A549 (cell line): ENCODE results near the gene TRIM3. TPM values are rescaled to one million over a fixed set of nuclear protein-coding genes. Genes with fewer than 3 reads are reported as not detected.

Source experiments
- ATAC-seq, 2 experiments: fragments of 200-7000 bp in 1 of 2; fragments of >200 bp in 1 of 2; cut with Nextera tagmentation in 1 of 2; cut with Tn5 transposase in 1 of 2; 3 replicates each; pipeline versions ENCODE4 v1.8.0 to v1.9.1; 2018 to 2020; ENCODE audit warnings: mild to moderate bottlenecking in 1 of 2, moderate library complexity in 1 of 2
- CTCF ChIA-PET: fragments of 300-600 bp; sonication (Branson Sonifier 250); formaldehyde crosslinking; extraction: SDS; loops from one replicate; lab custom pipeline; 2021; ENCODE audit warnings: antibody characterized with exemption, inconsistent platforms; lab: Yijun Ruan, JAX
- POLR2A ChIA-PET: fragments of 350-600 bp; formaldehyde crosslinking; extraction: SDS; loops from one replicate; lab custom pipeline; 2021; ENCODE audit warnings: antibody characterized with exemption, inconsistent platforms; lab: Yijun Ruan, JAX
- DNase-seq, 2 experiments: peaks; one replicate each; pipeline versions ENCODE4 v3.0.0 to v3.0.0-alpha.2; 2011 to 2016; ENCODE audit warnings: low read depth in 1 of 2, low spot score in 1 of 2
- FAIRE-seq: peaks from 2 replicates; lab custom pipeline; 2011; peaks lifted over from hg19 to GRCh38; lab: Jason Lieb, UNC
- H3K27ac ChIP-seq, 2 experiments: fragments of >200 bp; sonication (Bioruptor Twin); formaldehyde crosslinking; 3 replicates each; pipeline ENCODE4 v1.5.1; 2016 to 2017
- H3K4me1 ChIP-seq: fragments of >200 bp; sonication (Bioruptor Twin); formaldehyde crosslinking; 3 replicates; pipeline ENCODE4 v1.6.1; 2016
- H3K4me2 ChIP-seq: fragments of >200 bp; sonication (Bioruptor Twin); formaldehyde crosslinking; 3 replicates; pipeline ENCODE4 v1.6.1; 2016
- H3K4me3 ChIP-seq: fragments of >200 bp; sonication (Bioruptor Twin); formaldehyde crosslinking; 3 replicates; pipeline ENCODE4 v1.5.1; 2016
- H3K9me3 ChIP-seq: fragments of >200 bp; sonication (Bioruptor Twin); formaldehyde crosslinking; 3 replicates; pipeline ENCODE4 v1.6.1; 2016
- BHLHE40 ChIP-seq: IDR thresholded peaks from 2 replicates; pipeline ENCODE4 v1.6.1; 2012; ENCODE audit warnings: low read depth, low read length, inconsistent platforms
- CBX2 ChIP-seq: fragments of 200-600 bp; sonication (generic); IDR thresholded peaks from 2 replicates; pipeline ENCODE4 v1.6.1; 2016; ENCODE audit warnings: low read depth, mild to moderate bottlenecking, borderline replicate concordance
- CBX8 ChIP-seq: fragments of 200-600 bp; sonication (generic); IDR thresholded peaks from 2 replicates; pipeline ENCODE4 v1.6.1; 2016
- EHF ChIP-seq: fragments of 250-450 bp; sonication (Bioruptor Pico); IDR thresholded peaks from 2 replicates; pipeline ENCODE4 v1.5.0; 2020; ENCODE audit warnings: mild to moderate bottlenecking
- EHMT2 ChIP-seq: fragments of 200-600 bp; sonication (generic); IDR thresholded peaks from 2 replicates; pipeline ENCODE4 v1.6.1; 2016; ENCODE audit warnings: antibody characterized with exemption, low read depth, mild to moderate bottlenecking, moderate library complexity
- EP300 ChIP-seq, 2 experiments: fragments of >200 bp; sonication (Bioruptor Twin); formaldehyde crosslinking; IDR thresholded peaks; 2 replicates in 1 of 2; 3 replicates in 1 of 2; pipeline ENCODE4 v1.6.1; 2016 to 2017
- FOSL2 ChIP-seq, 2 experiments: fragments of 450-650 bp in 1 of 2; fragments of >200 bp in 1 of 2; sonication (Bioruptor Twin) in 1 of 2; formaldehyde crosslinking; IDR thresholded peaks; 2 replicates each; pipeline versions ENCODE4 v1.5.0 to v1.6.1; 2016 to 2020; ENCODE audit warnings: mild to moderate bottlenecking in 1 of 2, moderate library complexity in 1 of 2
- FOXS1 ChIP-seq: fragments of 250-450 bp; sonication (Bioruptor Pico); IDR thresholded peaks from 2 replicates; pipeline ENCODE4 v1.5.0; 2020; ENCODE audit warnings: mild to moderate bottlenecking, moderate library complexity
- HOXA7 ChIP-seq: fragments of 250-450 bp; sonication (Bioruptor Pico); IDR thresholded peaks from 2 replicates; pipeline ENCODE4 v1.5.0; 2020; ENCODE audit warnings: mild to moderate bottlenecking, moderate library complexity
- HOXB13 ChIP-seq: fragments of 250-450 bp; sonication (Bioruptor Pico); IDR thresholded peaks from 2 replicates; pipeline ENCODE4 v1.5.0; 2020; ENCODE audit warnings: low read depth, mild to moderate bottlenecking, moderate library complexity
- KDM5A ChIP-seq: fragments of 200-600 bp; sonication (generic); IDR thresholded peaks from 2 replicates; pipeline ENCODE4 v1.6.1; 2016; ENCODE audit warnings: antibody characterized with exemption, mild to moderate bottlenecking
- MAZ ChIP-seq: fragments of 150-350 bp; IDR thresholded peaks from 2 replicates; pipeline ENCODE4 v1.6.1; 2014; ENCODE audit warnings: antibody characterized with exemption, low read depth, low read length, borderline replicate concordance
- MYC ChIP-seq: IDR thresholded peaks from 2 replicates; pipeline ENCODE4 v1.6.1; 2012; ENCODE audit warnings: mild to moderate bottlenecking, inconsistent platforms, low read length, improper control_type of control experiment, borderline replicate concordance
- NPAS2 ChIP-seq: fragments of 250-450 bp; sonication (Bioruptor Pico); IDR thresholded peaks from 2 replicates; pipeline ENCODE4 v1.8.0; 2022; ENCODE audit warnings: mild to moderate bottlenecking, moderate library complexity, borderline replicate concordance
- NR3C1 ChIP-seq: fragments of >200 bp; sonication (Bioruptor Twin); formaldehyde crosslinking; IDR thresholded peaks from 3 replicates; pipeline ENCODE4 v1.6.1; 2017
- POLR2A ChIP-seq: IDR thresholded peaks from 2 replicates; pipeline ENCODE4 v1.6.1; 2012; ENCODE audit warnings: mild to moderate bottlenecking, low read length
- POLR2AphosphoS2 ChIP-seq: conservative IDR thresholded peaks from 2 replicates; pipeline ENCODE4 v1.6.1; 2012; ENCODE audit warnings: low read length, improper control_type of control experiment, inconsistent platforms
- SMC3 ChIP-seq: fragments of >200 bp; sonication (Bioruptor Twin); formaldehyde crosslinking; IDR thresholded peaks from 3 replicates; pipeline ENCODE4 v1.6.1; 2018; ENCODE audit warnings: inconsistent platforms
- SREBF2 ChIP-seq: fragments of 450-650 bp; IDR thresholded peaks from 2 replicates; pipeline ENCODE4 v1.6.1; 2014; ENCODE audit warnings: mild to moderate bottlenecking, moderate library complexity
- TFCP2L1 ChIP-seq: fragments of 250-450 bp; sonication (Bioruptor Pico); IDR thresholded peaks from 2 replicates; pipeline ENCODE4 v1.5.0; 2021; ENCODE audit warnings: mild to moderate bottlenecking
- ZFP36 ChIP-seq: fragments of 450-650 bp; IDR thresholded peaks from 2 replicates; pipeline ENCODE4 v1.6.1; 2014; ENCODE audit warnings: borderline replicate concordance; ENCODE audit not compliant: partially characterized antibody
- WGBS: methylation state at CpG from one replicate; pipeline ENCODE4 v1.1.6; 2017; ENCODE audit errors: missing lambda C conversion rate; 5-methylcytosine and 5-hydroxymethylcytosine counted together
- polyA plus RNA-seq, 4 experiments: library from polyadenylated mRNA; depleted of rRNA in 3 of 4; stranded (reverse); fragments of >200 nt; fragmentation: RNase III in 1 of 4; extraction: RNeasy Plus Mini Kit Qiagen cat#74134 plus additional on column Dnase treatment in 1 of 4; gene quantifications; 2 replicates in 3 of 4; 3 replicates in 1 of 4; pipeline ENCODE4 v1.2.3, GENCODE V29; 2011 to 2017
- TF ChIP-seq, protein P1 (sequence below): fragments of >200 bp; sonication (Bioruptor Twin); formaldehyde crosslinking; IDR thresholded peaks from 3 replicates; pipeline ENCODE4 v1.5.1; 2016
- TF ChIP-seq, protein P2 (sequence below): fragments of 200-600 bp; sonication (generic); IDR thresholded peaks from 2 replicates; pipeline ENCODE4 v1.6.1; 2016; ENCODE audit warnings: antibody characterized with exemption, mild to moderate bottlenecking, moderate library complexity
- TF ChIP-seq, protein P3 (sequence below): fragments of 250-450 bp; sonication (Bioruptor Pico); IDR thresholded peaks from 2 replicates; pipeline ENCODE4 v1.5.0; 2020; ENCODE audit warnings: low read depth, mild to moderate bottlenecking, moderate library complexity
- TF ChIP-seq, protein P4 (sequence below): fragments of >200 bp; sonication (Bioruptor Twin); formaldehyde crosslinking; IDR thresholded peaks from 3 replicates; pipeline ENCODE4 v1.6.1; 2016
- TF ChIP-seq, protein P5 (sequence below): IDR thresholded peaks from 2 replicates; pipeline ENCODE4 v1.6.1; 2012
- TF ChIP-seq, protein P6 (sequence below): fragments of 150-350 bp; IDR thresholded peaks from 2 replicates; pipeline ENCODE4 v1.6.1; 2014; ENCODE audit warnings: low read depth, mild to moderate bottlenecking, low read length

TRIM3 gene
- polyA plus RNA-seq, 2 of the 4 experiments (the other 2 are of a cell fraction), result 10.0 to 17.5 TPM

DNA sequence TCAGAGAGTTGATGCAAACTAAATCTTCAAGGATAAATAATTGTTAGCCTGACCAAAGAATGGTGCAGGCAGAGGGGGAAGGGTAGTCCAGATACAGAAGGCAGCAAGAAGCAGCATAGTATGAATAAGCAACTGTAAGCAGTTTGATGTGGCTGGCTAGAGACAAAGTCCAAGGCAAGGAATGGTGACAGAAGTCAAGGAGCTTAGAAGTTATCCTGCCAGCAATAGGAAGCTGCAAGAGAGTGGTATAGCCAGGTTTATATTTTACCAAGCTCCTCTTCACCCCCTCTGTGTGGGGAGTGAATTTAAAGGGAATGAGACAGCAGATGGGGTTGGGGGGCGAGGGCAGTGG, 14.7 kb downstream of the TRIM3 start:
- DNase-seq (no peak), ATAC-seq (no peak), FAIRE-seq (no peak)
- Histone ChIP-seq H3K4me2 (no peak overlapping the region), H3K4me3 (no peak overlapping the region), H3K9me3 (no peaks in the 10 kb centered on the region), H3K4me1 (no peaks in the 10 kb centered on the region), H3K27ac (no peak overlapping the region)
- TF ChIP-seq MYC, result no peak
- TF ChIP-seq SMC3, result no peak
- TF ChIP-seq TFCP2L1, result no peak
- no peak for TF ChIP-seq EHF (CRISPR knock-in tag)
- TF ChIP-seq CBX2, result no peak
- no peak for TF ChIP-seq HOXB13 (CRISPR knock-in tag)
- TF ChIP-seq, protein P1, sequence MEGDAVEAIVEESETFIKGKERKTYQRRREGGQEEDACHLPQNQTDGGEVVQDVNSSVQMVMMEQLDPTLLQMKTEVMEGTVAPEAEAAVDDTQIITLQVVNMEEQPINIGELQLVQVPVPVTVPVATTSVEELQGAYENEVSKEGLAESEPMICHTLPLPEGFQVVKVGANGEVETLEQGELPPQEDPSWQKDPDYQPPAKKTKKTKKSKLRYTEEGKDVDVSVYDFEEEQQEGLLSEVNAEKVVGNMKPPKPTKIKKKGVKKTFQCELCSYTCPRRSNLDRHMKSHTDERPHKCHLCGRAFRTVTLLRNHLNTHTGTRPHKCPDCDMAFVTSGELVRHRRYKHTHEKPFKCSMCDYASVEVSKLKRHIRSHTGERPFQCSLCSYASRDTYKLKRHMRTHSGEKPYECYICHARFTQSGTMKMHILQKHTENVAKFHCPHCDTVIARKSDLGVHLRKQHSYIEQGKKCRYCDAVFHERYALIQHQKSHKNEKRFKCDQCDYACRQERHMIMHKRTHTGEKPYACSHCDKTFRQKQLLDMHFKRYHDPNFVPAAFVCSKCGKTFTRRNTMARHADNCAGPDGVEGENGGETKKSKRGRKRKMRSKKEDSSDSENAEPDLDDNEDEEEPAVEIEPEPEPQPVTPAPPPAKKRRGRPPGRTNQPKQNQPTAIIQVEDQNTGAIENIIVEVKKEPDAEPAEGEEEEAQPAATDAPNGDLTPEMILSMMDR, result no peak
- no peak for TF ChIP-seq BHLHE40
- TF ChIP-seq EP300 (IDR thresholded peaks at IDR 0.05), result no peak
- no peak for TF ChIP-seq POLR2A
- no peak for TF ChIP-seq CBX8
- TF ChIP-seq, protein P2, sequence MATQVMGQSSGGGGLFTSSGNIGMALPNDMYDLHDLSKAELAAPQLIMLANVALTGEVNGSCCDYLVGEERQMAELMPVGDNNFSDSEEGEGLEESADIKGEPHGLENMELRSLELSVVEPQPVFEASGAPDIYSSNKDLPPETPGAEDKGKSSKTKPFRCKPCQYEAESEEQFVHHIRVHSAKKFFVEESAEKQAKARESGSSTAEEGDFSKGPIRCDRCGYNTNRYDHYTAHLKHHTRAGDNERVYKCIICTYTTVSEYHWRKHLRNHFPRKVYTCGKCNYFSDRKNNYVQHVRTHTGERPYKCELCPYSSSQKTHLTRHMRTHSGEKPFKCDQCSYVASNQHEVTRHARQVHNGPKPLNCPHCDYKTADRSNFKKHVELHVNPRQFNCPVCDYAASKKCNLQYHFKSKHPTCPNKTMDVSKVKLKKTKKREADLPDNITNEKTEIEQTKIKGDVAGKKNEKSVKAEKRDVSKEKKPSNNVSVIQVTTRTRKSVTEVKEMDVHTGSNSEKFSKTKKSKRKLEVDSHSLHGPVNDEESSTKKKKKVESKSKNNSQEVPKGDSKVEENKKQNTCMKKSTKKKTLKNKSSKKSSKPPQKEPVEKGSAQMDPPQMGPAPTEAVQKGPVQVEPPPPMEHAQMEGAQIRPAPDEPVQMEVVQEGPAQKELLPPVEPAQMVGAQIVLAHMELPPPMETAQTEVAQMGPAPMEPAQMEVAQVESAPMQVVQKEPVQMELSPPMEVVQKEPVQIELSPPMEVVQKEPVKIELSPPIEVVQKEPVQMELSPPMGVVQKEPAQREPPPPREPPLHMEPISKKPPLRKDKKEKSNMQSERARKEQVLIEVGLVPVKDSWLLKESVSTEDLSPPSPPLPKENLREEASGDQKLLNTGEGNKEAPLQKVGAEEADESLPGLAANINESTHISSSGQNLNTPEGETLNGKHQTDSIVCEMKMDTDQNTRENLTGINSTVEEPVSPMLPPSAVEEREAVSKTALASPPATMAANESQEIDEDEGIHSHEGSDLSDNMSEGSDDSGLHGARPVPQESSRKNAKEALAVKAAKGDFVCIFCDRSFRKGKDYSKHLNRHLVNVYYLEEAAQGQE, result no peak
- TF ChIP-seq, protein P3, sequence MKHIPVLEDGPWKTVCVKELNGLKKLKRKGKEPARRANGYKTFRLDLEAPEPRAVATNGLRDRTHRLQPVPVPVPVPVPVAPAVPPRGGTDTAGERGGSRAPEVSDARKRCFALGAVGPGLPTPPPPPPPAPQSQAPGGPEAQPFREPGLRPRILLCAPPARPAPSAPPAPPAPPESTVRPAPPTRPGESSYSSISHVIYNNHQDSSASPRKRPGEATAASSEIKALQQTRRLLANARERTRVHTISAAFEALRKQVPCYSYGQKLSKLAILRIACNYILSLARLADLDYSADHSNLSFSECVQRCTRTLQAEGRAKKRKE (CRISPR knock-in tag), result no peak
- no peak for TF ChIP-seq MAZ
- TF ChIP-seq, protein P4, sequence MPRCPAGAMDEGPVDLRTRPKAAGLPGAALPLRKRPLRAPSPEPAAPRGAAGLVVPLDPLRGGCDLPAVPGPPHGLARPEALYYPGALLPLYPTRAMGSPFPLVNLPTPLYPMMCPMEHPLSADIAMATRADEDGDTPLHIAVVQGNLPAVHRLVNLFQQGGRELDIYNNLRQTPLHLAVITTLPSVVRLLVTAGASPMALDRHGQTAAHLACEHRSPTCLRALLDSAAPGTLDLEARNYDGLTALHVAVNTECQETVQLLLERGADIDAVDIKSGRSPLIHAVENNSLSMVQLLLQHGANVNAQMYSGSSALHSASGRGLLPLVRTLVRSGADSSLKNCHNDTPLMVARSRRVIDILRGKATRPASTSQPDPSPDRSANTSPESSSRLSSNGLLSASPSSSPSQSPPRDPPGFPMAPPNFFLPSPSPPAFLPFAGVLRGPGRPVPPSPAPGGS, result no peak
- no peak for TF ChIP-seq NPAS2
- ChIA-PET CTCF (interaction anchor here (1.0 to 2.0 kb wide), 4 partner anchors 16 to 80 kb away, joined by 3 to 7 read pairs (median 4); no protein-coding TSS in a partner anchor), POLR2A (no interaction called here)
- whole genome bisulfite sequencing, result 38% methylated on average over 1 of the region's 1 CpG

DNA sequence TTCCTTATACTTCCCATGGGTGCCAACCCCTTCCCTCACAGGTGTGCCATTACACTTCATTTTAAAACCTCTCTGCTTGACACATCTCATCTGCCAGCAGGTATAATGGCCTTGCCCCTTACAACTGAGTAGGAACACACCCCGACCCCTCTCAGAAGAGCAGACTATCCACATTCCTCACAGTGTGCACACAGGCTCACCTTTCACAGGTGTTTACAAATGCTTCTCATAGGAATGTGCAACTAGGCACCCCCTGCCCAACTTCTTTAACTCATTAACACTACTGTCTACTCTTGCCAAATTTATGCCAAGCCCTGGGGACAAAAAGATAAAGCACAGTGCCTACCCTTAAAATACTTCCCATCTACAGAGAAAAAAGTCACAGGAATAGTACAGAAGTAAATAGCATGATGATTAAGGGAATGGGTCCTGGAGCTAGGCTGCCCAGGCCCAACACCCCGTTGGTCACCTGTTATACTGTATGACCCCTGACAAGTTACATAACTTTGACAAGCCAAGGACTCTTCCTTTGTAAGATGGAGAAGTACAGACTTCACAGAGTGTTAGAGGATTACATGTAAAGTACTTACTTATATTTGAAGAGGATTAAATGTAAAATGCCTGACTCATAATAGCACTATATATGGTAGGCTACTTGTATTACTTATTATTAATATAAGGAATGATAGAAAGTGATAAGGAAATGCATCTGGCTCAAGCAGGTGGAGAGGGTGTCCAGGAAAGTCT, 15.2 kb downstream of the TRIM3 start:
- FAIRE-seq, result no peak
- TF ChIP-seq, protein P5, sequence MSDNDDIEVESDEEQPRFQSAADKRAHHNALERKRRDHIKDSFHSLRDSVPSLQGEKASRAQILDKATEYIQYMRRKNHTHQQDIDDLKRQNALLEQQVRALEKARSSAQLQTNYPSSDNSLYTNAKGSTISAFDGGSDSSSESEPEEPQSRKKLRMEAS, result no peak
- TF ChIP-seq ZFP36 (no peak), POLR2AphosphoS2 (no peak), FOSL2 (IDR thresholded peaks at IDR 0.05) (no peak), FOSL2 (CRISPR knock-in tag; IDR thresholded peaks at IDR 0.05) (no peak), SREBF2 (no peak), HOXA7 (CRISPR knock-in tag) (no peak), EHMT2 (no peak), NR3C1 (no peak), KDM5A (no peak), FOXS1 (CRISPR knock-in tag) (no peak)
- TF ChIP-seq, protein P6, sequence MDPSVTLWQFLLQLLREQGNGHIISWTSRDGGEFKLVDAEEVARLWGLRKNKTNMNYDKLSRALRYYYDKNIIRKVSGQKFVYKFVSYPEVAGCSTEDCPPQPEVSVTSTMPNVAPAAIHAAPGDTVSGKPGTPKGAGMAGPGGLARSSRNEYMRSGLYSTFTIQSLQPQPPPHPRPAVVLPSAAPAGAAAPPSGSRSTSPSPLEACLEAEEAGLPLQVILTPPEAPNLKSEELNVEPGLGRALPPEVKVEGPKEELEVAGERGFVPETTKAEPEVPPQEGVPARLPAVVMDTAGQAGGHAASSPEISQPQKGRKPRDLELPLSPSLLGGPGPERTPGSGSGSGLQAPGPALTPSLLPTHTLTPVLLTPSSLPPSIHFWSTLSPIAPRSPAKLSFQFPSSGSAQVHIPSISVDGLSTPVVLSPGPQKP, result no peak
- TF ChIP-seq, protein P1, result no peak

More for the DNA sequence above, 15.2 kb downstream of the TRIM3 start:
- Histone ChIP-seq H3K27ac (no peak overlapping the region), H3K4me1 (no peaks in the 10 kb centered on the region), H3K4me3 (no peak overlapping the region), H3K4me2 (no peak overlapping the region), H3K9me3 (no peaks in the 10 kb centered on the region)
- no peak for DNase-seq
- no peak for ATAC-seq
- ChIA-PET CTCF (interaction anchor here (1.0 to 1.7 kb wide), 2 partner anchors 25 to 80 kb away, joined by 3 to 6 read pairs; no protein-coding TSS in a partner anchor), POLR2A (no interaction called here)
- 64% methylated on average over 2 of the region's 2 CpGs for WGBS
